SK-N-SH treated with all-trans-retinoic acid at 6 μM for 48 hours (cell line): ENCODE measurements around the gene MRPL34.

ENCODE experiments used
- ATAC-seq: fragments of 200-7000 bp; cut with Tn5 transposase; 3 replicates; pipeline ENCODE4 v1.9.1; 2020; ENCODE audit warnings: mild to moderate bottlenecking, moderate library complexity
- ARNTL ChIP-seq: fragments of 450-650 bp; formaldehyde crosslinking; IDR thresholded peaks from 2 replicates; pipeline ENCODE4 v1.5.0; 2020; ENCODE audit warnings: low read depth, mild to moderate bottlenecking, moderate library complexity, borderline replicate concordance
- BACH2 ChIP-seq: fragments of 250-450 bp; sonication (Bioruptor Pico); IDR thresholded peaks from 2 replicates; pipeline ENCODE4 v1.9.0; 2021; ENCODE audit warnings: mild to moderate bottlenecking, borderline replicate concordance
- CSDC2 ChIP-seq: fragments of 250-450 bp; sonication (Bioruptor Pico); IDR thresholded peaks from 2 replicates; pipeline ENCODE4 v1.5.0; 2020; ENCODE audit warnings: mild to moderate bottlenecking, moderate library complexity
- CSRNP3 ChIP-seq: fragments of 250-450 bp; sonication (Bioruptor Pico); IDR thresholded peaks from 2 replicates; pipeline ENCODE4 v1.5.1; 2021; ENCODE audit warnings: mild to moderate bottlenecking, moderate library complexity
- ESRRG ChIP-seq: fragments of 250-450 bp; sonication (Bioruptor Pico); IDR thresholded peaks from 2 replicates; pipeline ENCODE4 v1.6.1; 2021; ENCODE audit warnings: mild to moderate bottlenecking
- GLIS3 ChIP-seq: fragments of 250-450 bp; sonication (Bioruptor Pico); IDR thresholded peaks from 2 replicates; pipeline ENCODE4 v1.5.0; 2020; ENCODE audit warnings: mild to moderate bottlenecking, moderate library complexity
- ISL1 ChIP-seq: fragments of 250-450 bp; sonication (Bioruptor Pico); IDR thresholded peaks from 2 replicates; pipeline ENCODE4 v2.1.2; 2022; ENCODE audit warnings: mild to moderate bottlenecking, moderate library complexity
- OSR1 ChIP-seq: fragments of 250-450 bp; sonication (Bioruptor Pico); IDR thresholded peaks from 2 replicates; pipeline ENCODE4 v1.8.0; 2022; ENCODE audit warnings: moderate library complexity, mild to moderate bottlenecking, inconsistent platforms
- POU6F1 ChIP-seq: fragments of 250-450 bp; sonication (Bioruptor Pico); IDR thresholded peaks from 2 replicates; pipeline ENCODE4 v1.8.0; 2021; ENCODE audit warnings: low read depth, mild to moderate bottlenecking, moderate library complexity, borderline replicate concordance
- PPARA ChIP-seq: fragments of 250-450 bp; sonication (Bioruptor Pico); IDR thresholded peaks from 2 replicates; pipeline ENCODE4 v1.5.0; 2020; ENCODE audit warnings: mild to moderate bottlenecking, borderline replicate concordance
- RARB ChIP-seq: fragments of 250-450 bp; sonication (Bioruptor Pico); IDR thresholded peaks from 2 replicates; pipeline ENCODE4 v1.8.0; 2021; ENCODE audit warnings: mild to moderate bottlenecking, moderate library complexity
- SNAI2 ChIP-seq: fragments of 250-450 bp; sonication (Bioruptor Pico); IDR thresholded peaks from 2 replicates; pipeline ENCODE4 v1.5.0; 2020; ENCODE audit warnings: mild to moderate bottlenecking, moderate library complexity
- TCF4 ChIP-seq: fragments of 250-450 bp; sonication (Bioruptor Pico); IDR thresholded peaks from 2 replicates; pipeline ENCODE4 v1.8.0; 2021; ENCODE audit warnings: mild to moderate bottlenecking, moderate library complexity, borderline replicate concordance
- TOX ChIP-seq: fragments of 250-450 bp; sonication (Bioruptor Pico); IDR thresholded peaks from 2 replicates; pipeline ENCODE4 v1.8.0; 2021; ENCODE audit warnings: mild to moderate bottlenecking, moderate library complexity, borderline replicate concordance
- TSHZ2 ChIP-seq: fragments of 250-450 bp; sonication (Bioruptor Pico); IDR thresholded peaks from 2 replicates; pipeline ENCODE4 v1.5.0; 2020; ENCODE audit warnings: mild to moderate bottlenecking, moderate library complexity
- ZC3H10 ChIP-seq: fragments of 250-450 bp; sonication (Bioruptor Pico); IDR thresholded peaks from 2 replicates; pipeline ENCODE4 v1.5.1; 2021; ENCODE audit warnings: mild to moderate bottlenecking, moderate library complexity
- ZFP3 ChIP-seq: fragments of 250-450 bp; sonication (Bioruptor Pico); IDR thresholded peaks from 2 replicates; pipeline ENCODE4 v1.5.0; 2020; ENCODE audit warnings: mild to moderate bottlenecking, moderate library complexity
- ZFP30 ChIP-seq: fragments of 450-650 bp; formaldehyde crosslinking; IDR thresholded peaks from 2 replicates; pipeline ENCODE4 v1.5.0; 2022; ENCODE audit warnings: mild to moderate bottlenecking, moderate library complexity
- ZNF565 ChIP-seq: fragments of 450-650 bp; formaldehyde crosslinking; conservative IDR thresholded peaks from 2 replicates; pipeline ENCODE4 v1.5.0; 2020; ENCODE audit warnings: low read depth, mild to moderate bottlenecking, moderate library complexity
- ZNF70 ChIP-seq: fragments of 450-650 bp; formaldehyde crosslinking; IDR thresholded peaks from 2 replicates; pipeline ENCODE4 v1.5.0; 2020; ENCODE audit warnings: mild to moderate bottlenecking, moderate library complexity
- ZNF8 ChIP-seq: fragments of 450-650 bp; formaldehyde crosslinking; IDR thresholded peaks from 2 replicates; pipeline ENCODE4 v1.5.0; 2020; ENCODE audit warnings: mild to moderate bottlenecking, moderate library complexity
- TF ChIP-seq, protein P1 (sequence below): fragments of 250-450 bp; sonication (Bioruptor Pico); IDR thresholded peaks from 2 replicates; pipeline ENCODE4 v1.5.1; 2020; ENCODE audit warnings: low read depth, mild to moderate bottlenecking, moderate library complexity
- TF ChIP-seq, protein P2 (sequence below): fragments of 250-450 bp; sonication (Bioruptor Pico); IDR thresholded peaks from 2 replicates; pipeline ENCODE4 v1.8.0; 2020; ENCODE audit warnings: mild to moderate bottlenecking, moderate library complexity, borderline replicate concordance

MRPL34 gene

GRCh38 chr19:17325133-17325532, 19.5 kb downstream of the MRPL34 start:
- ATAC-seq, result no peak
- no peak for TF ChIP-seq GLIS3 (CRISPR knock-in tag)
- TF ChIP-seq ISL1 (CRISPR knock-in tag), result no peak
- no peak for TF ChIP-seq TOX (CRISPR knock-in tag)
- no peak for TF ChIP-seq OSR1 (CRISPR knock-in tag)
- TF ChIP-seq ZC3H10 (CRISPR knock-in tag), result no peak
- no peak for TF ChIP-seq SNAI2
- TF ChIP-seq TSHZ2, result no peak
- TF ChIP-seq CSDC2 (CRISPR knock-in tag), result no peak
- no peak for TF ChIP-seq ARNTL
- TF ChIP-seq ZNF565, result no peak
- TF ChIP-seq, protein P1, sequence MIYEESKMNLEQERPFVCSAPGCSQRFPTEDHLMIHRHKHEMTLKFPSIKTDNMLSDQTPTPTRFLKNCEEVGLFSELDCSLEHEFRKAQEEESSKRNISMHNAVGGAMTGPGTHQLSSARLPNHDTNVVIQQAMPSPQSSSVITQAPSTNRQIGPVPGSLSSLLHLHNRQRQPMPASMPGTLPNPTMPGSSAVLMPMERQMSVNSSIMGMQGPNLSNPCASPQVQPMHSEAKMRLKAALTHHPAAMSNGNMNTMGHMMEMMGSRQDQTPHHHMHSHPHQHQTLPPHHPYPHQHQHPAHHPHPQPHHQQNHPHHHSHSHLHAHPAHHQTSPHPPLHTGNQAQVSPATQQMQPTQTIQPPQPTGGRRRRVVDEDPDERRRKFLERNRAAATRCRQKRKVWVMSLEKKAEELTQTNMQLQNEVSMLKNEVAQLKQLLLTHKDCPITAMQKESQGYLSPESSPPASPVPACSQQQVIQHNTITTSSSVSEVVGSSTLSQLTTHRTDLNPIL (CRISPR knock-in tag), result no peak
- no peak for TF ChIP-seq BACH2 (CRISPR knock-in tag)
- TF ChIP-seq ESRRG, result no peak
- TF ChIP-seq PPARA (CRISPR knock-in tag), result no peak
- no peak for TF ChIP-seq RARB (CRISPR knock-in tag)
- TF ChIP-seq, protein P2, sequence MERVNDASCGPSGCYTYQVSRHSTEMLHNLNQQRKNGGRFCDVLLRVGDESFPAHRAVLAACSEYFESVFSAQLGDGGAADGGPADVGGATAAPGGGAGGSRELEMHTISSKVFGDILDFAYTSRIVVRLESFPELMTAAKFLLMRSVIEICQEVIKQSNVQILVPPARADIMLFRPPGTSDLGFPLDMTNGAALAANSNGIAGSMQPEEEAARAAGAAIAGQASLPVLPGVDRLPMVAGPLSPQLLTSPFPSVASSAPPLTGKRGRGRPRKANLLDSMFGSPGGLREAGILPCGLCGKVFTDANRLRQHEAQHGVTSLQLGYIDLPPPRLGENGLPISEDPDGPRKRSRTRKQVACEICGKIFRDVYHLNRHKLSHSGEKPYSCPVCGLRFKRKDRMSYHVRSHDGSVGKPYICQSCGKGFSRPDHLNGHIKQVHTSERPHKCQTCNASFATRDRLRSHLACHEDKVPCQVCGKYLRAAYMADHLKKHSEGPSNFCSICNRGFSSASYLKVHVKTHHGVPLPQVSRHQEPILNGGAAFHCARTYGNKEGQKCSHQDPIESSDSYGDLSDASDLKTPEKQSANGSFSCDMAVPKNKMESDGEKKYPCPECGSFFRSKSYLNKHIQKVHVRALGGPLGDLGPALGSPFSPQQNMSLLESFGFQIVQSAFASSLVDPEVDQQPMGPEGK (CRISPR knock-in tag), result no peak
- no peak for TF ChIP-seq ZFP30 (CRISPR knock-in tag)
- TF ChIP-seq ZFP3 (CRISPR knock-in tag), result no peak

DNA sequence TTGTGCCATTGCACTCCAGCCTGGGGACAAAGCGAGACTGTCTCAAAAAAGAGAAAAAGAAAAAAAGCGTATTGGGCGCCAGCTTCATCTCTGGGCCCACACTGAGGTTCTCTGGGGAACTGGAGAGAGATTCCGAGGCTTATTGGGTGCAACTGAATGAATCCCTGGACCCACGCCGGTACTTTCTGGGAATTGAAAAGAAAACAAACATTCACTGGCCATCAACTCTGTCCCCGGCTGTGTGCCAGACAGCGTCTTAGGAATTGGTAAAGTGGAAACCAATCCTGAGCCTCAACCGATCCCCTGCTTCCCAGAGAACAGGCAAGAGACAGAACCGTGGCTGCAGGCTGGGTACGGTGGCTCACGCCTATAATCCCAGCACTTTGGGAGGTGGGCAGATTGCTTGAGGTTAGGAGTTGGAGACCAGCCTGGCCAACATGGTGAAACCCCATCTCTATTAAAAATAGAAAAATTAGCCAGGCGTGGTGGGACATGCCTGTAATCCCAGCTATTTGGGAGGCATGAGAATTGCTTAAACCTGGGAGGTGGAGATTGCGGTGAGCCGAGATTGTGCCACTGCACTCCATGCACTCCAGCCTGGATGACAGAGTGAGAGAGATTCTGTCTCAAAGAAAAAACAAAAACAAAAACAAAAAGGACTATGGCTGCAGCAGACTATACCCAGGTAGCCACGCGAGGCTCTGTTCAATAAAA, 20.4 kb downstream of the MRPL34 start:
- ATAC-seq, result no peak
- TF ChIP-seq BACH2 (CRISPR knock-in tag), result no peak
- TF ChIP-seq ISL1 (CRISPR knock-in tag), result no peak
- TF ChIP-seq POU6F1, result no peak
- no peak for TF ChIP-seq ZFP30 (CRISPR knock-in tag)
- TF ChIP-seq ZNF565, result no peak
- no peak for TF ChIP-seq GLIS3 (CRISPR knock-in tag)
- no peak for TF ChIP-seq ESRRG
- TF ChIP-seq, protein P1 (CRISPR knock-in tag), result no peak
- TF ChIP-seq ZNF8 (CRISPR knock-in tag), result no peak
- TF ChIP-seq, protein P2 (CRISPR knock-in tag), result no peak
- TF ChIP-seq ZNF70, result no peak
- TF ChIP-seq ZC3H10 (CRISPR knock-in tag), result no peak
- no peak for TF ChIP-seq TCF4 (CRISPR knock-in tag)
- no peak for TF ChIP-seq ZFP3 (CRISPR knock-in tag)
- no peak for TF ChIP-seq CSRNP3 (CRISPR knock-in tag)
- no peak for TF ChIP-seq TOX (CRISPR knock-in tag)
- TF ChIP-seq PPARA (CRISPR knock-in tag), result no peak
- TF ChIP-seq SNAI2, result no peak
- no peak for TF ChIP-seq ARNTL
